OCI-M2 (cell line): ENCODE results near the gene ACAA1.
"Not testable (repeated sequence)": the region's sequence is repeated elsewhere in the genome, so short reads cannot be mapped to it uniquely, and the experiment has no call there.

ENCODE experiments used
- DNase-seq: peaks from one replicate; lab custom pipeline; 2025; ENCODE audit not compliant: unreplicated experiment; lab: John Stamatoyannopoulos, UW

ACAA1 gene, protein sequence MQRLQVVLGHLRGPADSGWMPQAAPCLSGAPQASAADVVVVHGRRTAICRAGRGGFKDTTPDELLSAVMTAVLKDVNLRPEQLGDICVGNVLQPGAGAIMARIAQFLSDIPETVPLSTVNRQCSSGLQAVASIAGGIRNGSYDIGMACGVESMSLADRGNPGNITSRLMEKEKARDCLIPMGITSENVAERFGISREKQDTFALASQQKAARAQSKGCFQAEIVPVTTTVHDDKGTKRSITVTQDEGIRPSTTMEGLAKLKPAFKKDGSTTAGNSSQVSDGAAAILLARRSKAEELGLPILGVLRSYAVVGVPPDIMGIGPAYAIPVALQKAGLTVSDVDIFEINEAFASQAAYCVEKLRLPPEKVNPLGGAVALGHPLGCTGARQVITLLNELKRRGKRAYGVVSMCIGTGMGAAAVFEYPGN

DNA sequence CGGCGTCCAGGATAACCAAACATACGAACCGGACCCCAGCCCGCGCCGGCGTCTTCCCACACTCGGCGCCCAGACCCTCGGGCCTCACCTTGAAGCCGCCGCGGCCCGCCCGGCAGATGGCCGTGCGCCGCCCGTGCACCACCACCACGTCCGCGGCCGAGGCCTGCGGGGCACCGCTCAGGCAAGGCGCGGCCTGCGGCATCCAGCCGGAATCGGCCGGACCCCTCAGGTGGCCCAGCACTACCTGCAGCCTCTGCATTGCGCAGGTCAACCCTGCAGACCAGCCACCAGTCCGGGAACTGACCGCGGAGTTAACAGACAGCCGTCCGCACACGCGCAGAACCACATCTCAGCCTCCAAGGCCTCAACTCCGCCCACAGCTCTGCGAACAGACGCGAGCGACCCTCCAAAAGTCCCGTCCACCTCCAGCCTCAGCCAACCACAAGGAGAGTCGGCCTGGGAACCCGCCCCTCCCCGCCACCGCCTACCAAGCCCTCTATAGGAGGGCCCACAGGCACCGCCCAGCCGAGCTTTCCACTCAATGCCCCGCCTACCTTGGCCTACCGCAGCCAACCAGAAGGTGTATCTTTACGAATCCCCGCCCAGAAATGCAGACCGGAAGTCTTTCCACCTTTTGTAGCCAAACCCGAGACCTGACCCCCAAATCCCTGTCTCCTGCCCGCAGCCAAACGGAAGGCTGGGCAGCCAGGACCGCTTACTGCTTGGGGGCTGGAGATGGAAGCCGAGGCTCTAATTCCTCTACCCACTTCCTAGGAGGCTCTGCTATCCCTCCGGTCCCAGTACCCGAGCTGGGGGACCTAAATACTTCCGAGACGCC lies at the start of gene ACAA1:
ACAA1 (minus strand) TSS at position 351 of the 838 bp plus-strand sequence; CDS start at position 259, 92 bp downstream.
- peak; percentile 86 for DNase-seq

DNA sequence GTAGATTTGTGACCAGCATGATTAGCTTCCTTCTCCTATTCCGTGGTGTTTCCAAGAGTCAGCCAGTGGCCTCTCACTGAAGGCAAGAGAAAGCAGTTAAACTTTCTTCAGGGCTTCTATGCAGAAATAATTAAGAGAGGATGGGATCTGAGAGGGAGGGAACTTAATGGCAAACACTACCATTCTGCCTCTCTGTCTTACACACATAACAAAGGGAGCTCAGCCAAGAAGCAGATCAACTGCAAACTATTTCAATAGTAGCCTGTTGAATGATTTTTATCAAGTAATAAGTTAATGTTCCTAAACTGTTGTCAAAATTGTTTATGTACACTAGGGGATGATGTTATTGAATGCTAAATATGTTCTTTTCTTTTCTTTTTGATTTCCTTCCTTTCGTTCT lies 40.3 kb upstream of the ACAA1 start:
- no peak for DNase-seq

DNA sequence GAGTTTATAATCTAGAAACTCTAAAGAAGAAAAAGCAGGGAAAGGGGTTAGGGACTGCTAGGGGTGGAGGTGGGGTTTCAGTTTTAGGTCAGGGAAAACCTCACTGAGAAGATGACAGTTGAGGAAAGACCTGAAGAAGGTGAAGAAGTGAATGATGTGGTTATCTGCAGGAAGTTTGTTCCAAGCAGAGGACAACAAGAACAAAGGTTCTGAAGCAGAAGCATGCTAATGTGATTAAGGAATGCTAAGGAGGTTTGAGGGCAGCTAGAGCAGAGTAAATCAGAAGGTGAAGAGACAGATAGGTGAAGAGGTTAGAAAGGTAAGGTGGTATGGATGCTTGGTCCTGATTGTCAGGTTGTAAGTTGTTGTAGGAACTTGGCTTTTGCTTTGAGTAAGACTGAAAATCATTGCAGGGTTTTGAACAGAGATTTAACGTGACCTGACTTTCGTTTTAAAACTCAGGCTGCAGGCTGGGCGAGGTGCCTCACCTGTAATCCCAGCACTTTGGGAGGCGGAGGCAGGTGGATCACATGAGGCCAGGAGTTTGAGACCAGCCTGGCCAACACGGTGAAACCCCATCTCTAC lies 37.0 kb upstream of the ACAA1 start:
- DNase-seq = no peak

DNA sequence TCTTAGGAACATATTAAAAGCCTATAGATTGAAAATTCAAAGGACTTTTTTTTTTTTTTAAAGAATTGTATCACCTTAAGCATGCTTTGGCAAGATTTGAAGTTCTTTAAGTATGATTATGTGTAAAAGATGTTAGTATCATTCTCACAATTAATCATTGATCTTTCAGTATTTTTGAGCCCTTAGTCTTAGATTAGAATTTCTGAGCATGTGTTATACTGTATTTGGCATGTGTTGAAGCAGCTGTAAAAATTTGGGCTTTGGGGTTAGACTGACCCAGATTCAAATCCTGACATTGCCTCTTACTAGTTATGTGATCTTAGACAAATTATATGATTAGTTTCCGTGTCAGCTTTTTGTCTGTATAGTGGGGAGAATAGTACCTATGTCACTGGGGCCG lies 34.7 kb upstream of the ACAA1 start:
- no peak for DNase-seq

DNA sequence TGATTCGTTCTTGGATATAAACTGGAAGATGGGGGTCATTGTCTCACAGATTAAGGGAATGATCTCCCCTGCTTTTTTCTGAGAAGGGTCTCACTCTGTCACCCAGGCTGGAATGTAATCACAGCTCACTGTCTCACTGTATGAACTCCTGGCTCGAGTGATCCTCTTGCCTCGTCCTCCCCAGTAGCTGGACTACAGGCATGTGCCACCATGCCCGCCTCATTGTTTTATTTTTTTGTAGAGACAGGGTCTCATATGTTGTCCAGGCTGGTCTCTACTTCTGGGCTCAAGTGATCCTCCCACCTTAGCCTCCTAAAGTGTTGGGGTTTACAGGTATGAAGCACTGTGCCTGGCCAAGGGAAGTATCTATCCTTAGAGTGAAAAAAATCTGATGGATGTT lies 33.8 kb upstream of the ACAA1 start:
- DNase-seq = no peak

DNA sequence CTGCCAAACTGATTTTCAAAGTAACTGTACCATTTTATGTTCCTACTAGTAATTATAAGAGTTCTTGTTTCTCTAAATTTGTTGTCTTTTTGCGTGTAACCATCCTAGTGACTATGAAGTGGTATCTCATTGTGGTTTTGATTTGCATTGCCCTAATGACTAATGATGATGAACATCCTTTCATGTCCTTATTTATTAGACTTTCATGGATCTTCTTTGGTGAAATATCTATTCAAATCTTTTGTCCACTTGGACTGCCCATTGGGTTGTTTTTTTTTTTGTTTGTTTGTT lies 32.0 kb upstream of the ACAA1 start:
- DNase-seq = no peak

DNA sequence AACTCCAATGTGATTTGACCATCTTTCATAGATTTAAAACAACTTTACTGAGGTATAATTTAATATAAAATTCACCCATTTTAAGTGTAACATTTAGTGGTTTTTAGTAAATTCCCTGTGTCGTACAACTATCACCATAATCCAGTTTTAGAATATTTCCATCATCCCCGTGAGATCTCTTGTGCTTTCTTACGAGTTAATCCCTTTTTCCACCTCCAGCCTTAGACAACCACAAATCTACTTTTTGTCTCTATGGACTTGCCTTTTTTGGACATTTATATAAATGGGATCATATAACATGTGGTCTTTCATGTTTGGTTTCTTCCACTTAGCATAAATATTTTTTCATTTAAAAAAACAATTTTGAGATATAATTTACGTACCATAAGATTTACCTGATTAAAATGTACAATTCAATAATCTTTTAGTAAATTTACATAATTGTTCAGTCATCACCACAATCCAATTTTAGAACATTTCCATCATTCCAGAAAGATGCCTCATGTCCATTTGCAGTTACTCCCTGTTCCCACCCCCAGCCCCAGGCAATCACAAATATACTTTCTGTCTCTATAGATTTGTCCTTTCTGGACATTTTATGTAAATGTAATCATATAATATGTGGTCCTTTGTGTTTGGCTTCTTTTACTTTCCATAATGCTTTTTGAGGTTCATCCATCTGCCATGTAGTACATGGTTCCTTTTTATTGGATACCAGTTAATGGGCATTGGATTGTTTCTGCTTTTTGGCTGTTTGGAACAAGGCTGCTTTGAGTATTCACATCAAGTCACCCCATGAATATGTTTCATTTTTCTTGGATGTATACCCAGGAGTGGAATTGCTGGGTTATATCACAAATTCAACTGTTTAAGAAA lies 31.5 kb upstream of the ACAA1 start:
- no peak for DNase-seq

DNA sequence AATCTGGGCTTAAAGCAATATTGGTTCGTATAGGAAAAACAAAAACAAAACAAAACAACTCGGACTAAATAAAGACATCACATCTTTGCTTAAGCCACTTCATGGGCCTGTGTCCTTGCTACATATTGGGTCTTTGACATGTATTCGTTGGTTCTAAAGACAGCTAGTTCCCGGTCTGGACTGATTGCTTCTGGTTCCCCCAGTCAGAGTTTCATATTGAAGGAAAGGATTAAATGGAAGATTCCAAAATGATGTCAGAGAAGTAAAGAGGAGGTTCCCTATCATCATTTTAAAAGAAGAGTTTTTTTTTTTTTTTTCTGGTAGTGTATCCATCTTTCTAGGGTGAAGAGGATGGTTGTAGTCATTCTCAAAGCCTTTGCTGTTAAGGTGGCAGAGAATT lies 30.7 kb upstream of the ACAA1 start:
- no peak for DNase-seq

DNA sequence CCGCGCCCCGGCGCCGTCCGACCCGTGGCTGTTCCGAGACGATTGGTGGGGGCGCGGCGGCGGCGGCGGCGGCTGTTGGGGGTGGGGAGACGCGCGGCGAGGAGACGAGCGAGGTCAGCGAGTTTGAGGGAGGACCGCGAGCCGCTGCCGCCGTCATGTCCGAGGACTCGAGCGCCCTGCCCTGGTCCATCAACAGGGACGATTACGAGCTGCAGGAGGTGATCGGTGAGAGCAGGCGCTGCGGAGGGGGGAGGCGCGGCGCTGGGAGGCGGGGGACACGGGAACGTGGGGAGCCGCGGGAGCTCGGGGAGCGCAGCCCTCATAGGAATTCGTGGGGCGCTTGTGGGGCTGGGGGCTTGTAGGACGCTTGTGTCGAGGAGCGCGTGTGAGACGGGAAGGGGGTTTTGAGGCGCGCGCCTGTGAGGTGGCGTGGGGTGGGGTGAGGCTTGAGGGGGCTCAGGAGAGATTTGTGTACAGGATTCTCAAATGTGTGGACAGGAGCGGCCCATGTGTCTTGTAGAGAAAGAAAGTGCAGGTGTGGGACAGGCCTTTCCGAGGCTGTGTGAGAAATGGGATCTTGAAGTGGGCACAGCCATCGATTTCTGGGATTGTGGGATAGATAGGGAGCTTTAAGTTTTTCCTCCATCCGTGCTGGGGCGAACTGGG lies 28.9 kb upstream of the ACAA1 start:
- no peak for DNase-seq

DNA sequence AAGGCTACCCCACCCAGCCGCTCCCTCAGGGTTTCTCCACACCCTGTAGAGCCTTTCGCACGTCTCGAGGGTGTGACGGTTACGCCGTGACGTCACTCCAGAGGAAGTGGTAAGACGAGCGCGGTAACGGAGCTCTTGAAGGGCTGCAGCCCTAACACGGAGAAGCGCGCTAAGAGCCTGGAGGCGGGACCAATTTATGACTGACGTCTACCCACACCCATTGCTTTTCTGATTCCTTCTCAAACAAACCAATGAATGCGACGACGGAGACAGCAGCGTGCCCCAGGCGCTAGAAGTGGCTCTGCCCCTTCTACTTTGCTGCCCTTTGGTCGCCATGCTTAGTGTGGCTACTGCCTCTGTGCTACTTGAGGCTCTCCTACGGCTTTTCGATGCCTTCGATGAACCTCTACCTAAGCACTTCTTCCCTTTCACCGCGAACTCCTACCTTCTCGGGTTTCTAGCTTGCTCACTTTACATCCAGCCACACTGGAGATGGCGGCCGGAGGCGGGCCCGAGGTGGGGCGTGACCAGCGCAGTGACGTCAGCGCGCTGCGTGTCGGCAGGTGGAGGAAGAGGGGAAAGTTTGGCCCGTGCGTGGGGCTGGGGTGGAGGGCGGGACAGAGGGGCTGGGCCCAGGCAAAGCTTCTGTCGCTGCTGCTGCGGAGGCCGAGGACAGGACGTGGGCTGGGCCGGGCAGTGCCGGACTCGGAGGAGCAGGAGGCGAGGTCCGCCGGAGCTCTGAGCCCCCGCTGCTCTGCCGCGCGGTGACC lies 28.2 kb upstream of the ACAA1 start, which contains the start of gene OXSR1:
OXSR1 (plus strand) TSS at position 586 of the 770 bp plus-strand sequence. CDS start 340 bp downstream, outside the sequence.
- peak; percentile 93 for DNase-seq

DNA sequence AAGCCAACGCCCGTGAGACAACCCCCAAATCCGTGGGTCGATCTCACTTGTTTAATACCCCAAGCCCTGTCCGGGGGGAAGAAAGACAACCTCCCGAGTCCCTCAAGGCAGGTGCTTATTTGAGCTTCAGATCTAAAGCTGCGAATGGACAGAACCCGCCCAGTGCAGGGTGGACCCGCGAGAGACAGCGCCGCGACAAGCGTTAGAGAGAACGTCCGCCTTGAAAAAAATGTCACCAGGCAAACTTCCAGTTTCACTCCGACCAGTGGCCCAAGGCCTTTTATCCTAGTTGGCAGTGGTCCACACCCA lies 27.7 kb upstream of the ACAA1 start:
- DNase-seq = no peak

DNA sequence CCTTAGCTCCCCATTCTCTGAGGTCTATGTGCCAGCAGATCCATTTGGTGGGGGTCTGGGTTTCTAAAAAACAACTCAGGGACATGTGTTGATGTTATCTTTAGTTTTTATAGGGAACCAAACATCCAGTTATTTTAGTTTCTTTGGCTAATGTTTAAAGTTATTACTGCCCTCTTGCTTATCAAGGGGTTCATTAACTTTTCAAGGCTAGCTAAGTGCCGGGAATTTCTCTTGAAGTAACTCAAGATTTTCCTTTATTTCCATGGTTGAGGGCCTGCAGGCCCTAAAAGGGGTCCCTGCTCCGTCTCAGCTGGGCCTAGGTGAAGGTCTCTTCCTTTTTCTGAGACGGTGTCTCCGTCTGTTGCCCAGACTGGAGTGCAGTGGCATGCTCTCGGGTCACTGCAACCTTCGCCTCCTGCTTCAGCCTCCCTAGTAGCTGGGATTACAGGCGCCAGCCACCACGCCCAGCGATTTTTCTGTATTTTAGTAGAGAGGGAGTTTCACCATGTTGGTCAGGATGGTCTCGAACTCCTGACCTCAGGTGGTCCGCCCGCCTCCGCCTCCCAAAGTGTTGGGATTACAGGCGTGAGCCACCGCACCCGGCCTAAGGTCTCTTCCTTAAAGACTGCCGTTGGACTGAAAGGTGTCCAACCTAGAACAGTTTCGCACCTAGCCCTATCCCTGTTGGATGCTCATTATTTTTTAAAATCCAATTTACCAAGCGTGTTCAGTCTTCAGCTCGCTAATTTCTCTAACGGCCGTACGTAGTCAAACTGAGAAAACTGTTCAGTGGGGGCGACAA lies 27.1 kb upstream of the ACAA1 start:
- no peak for DNase-seq

DNA sequence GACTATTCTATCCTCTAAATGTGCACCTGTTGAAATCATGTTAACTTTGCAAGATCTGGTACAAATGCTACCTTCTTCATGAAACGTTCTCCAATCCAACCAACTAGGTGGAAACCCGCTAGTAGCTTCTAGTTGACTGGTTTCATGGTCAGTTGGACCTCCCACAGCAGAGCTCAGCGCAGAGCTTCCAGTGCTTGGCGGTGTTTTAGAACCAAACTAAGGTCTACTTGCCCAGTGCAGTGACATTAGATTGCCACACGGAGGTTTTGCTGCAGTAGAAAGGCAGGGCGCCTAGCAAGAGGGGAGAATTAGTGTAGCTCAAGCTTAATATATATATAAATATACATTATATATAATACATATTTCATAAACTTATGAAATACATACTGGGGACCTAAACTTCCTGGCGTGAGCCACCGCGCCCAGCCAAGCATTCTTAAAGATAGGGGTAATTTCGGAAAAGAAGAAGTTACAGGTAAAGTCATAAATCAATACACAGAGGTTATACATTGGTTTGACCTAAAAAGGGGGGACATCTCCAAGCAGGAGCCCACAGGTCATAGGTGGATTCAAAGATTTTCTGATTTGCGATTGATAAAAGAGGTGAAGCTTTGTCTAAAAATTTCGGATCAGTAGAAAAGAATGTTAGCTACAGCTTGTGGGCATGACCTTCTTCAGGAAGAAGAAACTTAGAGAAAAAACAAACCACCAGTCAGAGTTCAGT lies 26.4 kb upstream of the ACAA1 start:
- DNase-seq = no peak

DNA sequence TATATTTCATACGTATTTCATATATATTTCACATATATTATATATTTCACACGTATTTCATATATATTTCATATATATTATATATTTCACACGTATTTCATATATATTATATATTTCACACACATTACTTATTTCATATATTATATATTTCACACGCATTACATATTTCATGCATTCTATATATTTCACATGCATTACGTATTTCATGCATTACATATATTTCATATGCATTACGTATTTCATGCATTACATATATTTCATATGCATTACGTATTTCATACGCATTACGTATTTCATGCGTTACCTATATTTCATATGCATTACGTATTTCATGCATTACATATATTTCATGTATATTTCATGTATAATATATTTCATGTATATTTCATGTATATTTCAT lies 23.8 kb upstream of the ACAA1 start:
- DNase-seq = not testable (repeated sequence)

DNA sequence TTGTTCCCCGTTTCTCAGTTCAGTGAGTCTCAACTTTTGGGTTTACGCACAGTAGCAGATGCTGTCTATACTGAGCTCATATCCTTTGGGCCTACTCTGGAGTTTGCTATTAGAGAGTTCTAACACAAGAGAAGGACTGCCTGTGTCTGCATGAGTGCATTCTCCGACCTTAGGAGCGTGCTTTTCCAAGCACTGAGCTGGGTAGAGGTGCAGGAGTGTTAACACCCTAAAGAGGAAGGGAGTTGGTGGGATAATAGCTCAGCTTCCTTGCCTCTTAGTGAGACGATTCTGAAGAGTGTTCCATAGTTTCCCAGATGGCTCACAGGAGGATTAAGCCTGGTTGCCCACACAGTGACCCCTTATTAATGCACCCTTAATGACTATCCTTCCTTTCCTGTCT lies 21.5 kb upstream of the ACAA1 start:
- DNase-seq = no peak

DNA sequence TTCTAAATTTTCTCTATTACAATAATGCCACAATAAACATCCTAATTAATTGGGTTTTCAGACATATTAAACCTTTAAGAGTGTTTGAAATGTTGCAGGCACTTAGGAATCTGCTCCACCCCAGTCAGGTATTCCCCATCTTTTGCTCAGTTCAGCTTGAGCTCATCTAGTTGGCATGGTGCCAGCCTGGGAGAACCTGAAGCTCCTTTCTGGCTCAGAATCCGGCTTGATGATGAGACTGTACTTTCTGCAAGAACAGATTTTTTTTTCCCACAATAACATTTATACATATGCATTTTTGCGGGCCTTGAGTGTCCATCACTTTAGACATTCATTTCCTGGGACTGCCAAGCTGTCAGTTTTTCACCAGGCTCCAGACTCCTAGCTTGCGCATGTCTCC lies 20.7 kb upstream of the ACAA1 start:
- DNase-seq = no peak

DNA sequence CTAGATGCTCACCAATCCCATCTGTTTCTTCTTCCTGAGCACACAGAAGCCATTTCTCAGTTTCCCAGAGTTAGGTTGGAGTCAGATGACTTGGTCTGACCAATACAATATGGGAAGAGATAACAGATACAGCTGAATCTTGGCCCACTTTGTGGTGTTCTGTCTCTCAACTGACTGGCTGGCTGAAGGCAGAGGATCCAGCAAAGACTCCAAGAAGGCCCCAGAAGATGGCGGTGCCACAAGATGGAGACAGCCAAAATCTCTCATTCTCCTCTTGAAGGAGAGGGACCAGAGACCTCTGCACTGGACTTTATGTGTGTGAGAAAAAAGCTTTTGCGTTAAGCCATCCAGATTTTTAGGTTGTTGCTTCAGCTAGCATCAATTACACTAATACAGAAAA lies 20.2 kb upstream of the ACAA1 start:
- DNase-seq = no peak

DNA sequence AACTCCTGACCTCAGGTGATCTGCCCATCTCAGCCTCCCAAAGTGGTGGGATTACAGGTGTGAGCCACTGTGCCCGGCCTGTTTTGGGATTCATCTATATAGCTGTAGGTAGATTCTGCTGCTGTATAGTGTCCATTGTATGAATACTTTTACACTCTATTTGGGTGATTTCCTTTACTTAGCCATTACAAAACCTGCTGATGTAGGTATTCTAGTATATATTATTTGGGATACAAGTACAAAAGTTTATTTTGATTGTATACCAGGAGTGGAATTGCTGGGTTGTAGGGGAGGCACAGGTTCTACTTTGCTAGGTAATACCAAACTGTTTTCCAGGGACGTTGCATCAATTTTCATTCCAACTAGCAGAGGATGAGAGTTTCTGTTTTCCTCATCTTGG lies 18.9 kb upstream of the ACAA1 start:
- no peak for DNase-seq
